GM11168 (cell line): Measurements from ENCODE around the gene WIPF2.
"Not testable (repeated sequence)": the region's sequence is repeated elsewhere in the genome, so short reads cannot be mapped to it uniquely, and the experiment has no call there.

Source experiments
- in situ Hi-C: fragments of 300-500 bp; cut with MboI; formaldehyde crosslinking; loops from one replicate; pipeline ENCODE4 v1.12.0; 2022; ENCODE audit warnings: low sequenced_read_pairs; ENCODE audit not compliant: unreplicated experiment

WIPF2 gene

DNA sequence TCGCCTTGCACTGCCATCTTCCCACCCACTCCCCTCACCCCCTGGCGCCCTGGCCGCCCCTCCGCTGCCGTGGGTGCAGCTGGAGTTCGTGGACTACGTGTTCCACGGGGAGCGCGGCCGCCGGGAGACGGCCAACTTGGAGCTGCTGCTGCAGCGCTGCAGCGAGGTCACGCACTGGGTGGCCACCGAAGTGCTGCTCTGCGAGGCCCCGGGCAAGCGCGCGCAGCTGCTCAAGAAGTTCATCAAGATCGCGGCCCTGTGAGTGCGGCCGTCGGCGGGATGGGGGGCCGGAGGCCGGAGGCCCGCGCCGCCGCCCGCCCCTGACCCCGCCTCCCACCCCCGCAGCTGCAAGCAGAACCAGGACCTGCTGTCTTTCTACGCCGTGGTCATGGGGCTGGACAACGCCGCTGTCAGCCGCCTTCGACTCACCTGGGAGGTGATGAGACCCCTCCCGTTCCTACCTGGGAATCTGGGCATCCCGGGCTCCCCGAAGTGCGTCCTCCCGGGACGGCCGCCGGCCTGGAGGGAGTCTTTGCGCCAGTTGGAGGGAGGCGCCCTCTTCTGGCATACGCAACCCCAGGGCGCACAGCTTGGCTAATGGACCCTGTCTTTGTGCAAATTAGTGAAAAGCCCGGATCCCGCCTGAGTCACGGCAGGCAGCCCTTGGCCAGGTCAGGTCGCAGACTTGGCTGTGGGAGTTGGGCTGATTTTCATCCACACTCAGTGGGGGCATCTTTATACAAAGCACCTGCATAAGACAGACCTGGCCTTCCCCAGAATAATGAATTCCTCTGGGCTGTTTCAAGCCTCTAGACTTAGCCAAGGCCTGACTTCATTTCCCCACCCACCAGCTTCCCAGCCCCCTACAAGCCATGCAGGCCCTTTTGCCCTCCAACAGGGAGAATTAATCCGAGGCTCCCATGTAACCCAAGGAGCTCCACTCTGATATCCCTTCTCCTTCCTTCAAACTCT lies 27.6 kb upstream of the WIPF2 start:
- in situ Hi-C loops, result loop anchor here (10.0 kb wide), 1 partner anchor 93 kb away; the partner anchor contains the start of gene CDC6

DNA sequence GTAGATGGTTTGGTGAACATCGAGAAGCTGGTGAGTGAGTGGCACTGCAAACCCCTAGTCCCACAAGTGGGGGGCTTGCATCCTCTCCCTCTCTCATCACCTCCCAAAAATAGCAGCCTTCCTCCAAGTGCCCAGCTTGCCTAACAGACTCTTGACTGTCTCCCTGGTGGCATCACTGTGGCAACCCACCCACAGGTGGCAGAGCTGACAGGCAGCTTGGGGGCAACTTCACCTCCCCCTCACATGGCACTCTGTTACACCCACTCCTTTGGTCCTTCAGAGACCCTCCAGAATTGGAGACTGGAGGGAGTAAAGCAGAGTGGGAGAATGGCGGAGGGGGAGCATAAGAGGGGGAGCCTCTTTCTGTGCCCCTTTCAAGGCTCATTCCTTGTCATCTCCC lies 26.1 kb upstream of the WIPF2 start:
- in situ Hi-C loops, result loop anchor here (10.0 kb wide), 1 partner anchor 92 kb away; the partner anchor contains the start of gene CDC6

DNA sequence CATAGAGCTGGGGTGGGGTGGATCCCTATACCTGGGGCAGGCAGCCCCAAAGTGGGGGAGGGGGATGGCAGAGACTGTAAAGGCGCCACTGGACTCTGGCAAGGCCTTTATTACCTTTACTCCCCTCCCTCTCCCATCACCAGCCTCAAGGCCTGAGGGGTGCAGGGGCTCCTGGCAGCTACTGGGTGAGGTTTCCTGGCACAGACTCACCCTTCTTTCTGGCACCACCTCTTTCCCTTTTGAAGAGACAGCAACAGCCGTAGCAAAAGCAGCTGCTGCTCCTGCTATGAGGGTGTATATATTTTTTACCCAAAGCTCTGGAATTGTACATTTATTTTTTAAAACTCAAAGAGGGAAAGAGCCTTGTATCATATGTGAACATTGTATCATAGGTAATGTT lies 24.3 kb upstream of the WIPF2 start:
- in situ Hi-C loops, result loop anchor here (10.0 kb wide), 1 partner anchor 90 kb away; the partner anchor contains the start of gene CDC6

DNA sequence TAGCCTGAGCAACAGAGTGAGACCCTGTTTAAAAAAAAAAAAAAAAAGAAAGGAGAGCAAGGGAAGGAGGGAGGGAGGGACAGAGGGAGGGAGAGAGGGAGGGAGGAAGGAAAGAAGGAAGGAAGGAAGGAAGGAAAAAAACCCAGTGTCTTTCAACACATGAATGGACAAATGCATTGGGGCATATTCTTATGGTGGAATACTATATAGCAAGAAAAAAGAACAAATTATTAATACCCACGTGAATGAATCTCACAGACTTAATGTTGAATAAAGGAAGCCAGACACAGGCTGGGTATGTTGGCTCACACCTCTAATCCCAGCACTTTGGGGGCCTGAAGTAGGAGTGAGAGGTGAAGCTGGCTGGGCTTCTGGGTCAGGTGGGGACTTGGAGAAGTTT lies 21.6 kb upstream of the WIPF2 start:
- in situ Hi-C loops, result loop anchor here (10.0 kb wide), 1 partner anchor 87 kb away; the partner anchor contains the start of gene CDC6

DNA sequence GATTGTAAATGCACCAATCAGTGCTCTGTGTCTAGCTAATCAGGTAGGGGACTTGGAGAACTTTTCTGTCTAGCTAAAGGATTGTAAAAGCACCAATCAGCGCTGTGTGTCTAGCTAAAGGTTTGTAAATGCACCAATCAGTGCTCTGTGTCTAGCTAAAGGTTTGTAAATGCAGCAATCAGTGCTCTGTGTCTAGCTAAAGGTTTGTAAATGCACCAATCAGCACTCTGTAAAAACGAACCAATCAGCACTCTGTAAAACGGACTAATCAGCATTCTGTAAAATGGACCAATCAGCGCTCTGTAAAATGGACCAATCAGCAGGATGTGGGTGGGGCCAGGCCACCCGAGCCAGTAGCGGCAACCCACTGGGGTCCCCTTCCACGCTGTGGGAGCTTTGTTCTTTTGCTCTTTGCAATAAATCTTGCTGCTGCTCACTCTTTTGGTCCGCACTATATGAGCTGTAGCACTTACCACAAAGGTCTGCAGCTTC lies 21.1 kb upstream of the WIPF2 start:
- in situ Hi-C loops, result loop anchor here (10.0 kb wide), 1 partner anchor 87 kb away; the partner anchor contains the start of gene CDC6

DNA sequence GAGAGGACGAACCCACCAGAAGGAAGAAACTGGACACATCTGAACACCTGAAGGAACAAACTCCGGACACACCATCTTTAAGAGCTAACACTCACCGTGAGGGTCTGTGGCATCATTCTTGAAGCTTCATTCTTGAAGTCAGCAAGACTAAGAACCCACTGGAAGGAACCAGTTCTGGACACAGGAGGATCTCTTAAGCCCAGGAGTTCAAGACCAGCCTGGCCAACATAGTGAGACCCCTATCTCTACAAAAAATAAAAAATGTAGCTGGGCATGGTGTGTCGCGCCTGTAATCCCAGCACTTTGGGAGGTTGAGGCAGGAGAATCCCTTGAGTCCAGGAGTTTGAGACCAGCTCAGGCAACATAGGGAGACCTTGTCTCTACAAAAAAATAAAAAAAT lies 20.5 kb upstream of the WIPF2 start:
- in situ Hi-C loops, result loop anchor here (10.0 kb wide), 1 partner anchor 86 kb away; the partner anchor contains the start of gene CDC6

DNA sequence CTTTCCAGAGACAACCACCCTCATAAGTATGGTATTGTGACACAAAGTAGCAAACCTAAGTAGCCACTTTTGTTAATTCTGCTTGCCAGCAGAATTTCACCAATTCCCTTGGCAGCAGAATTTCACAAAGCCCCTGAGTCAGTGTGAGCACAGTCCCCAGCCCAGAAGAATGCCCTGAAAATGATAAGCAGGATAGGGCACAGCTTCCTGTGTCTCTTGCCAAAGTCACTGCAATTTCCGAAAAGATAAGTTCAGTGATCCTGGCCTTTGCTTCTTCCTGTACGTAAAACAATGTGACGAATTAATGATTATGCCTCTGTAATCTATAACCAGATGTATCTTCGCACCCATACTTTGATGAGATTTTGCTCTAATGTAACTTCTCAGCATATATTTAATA lies 16.0 kb upstream of the WIPF2 start:
- in situ Hi-C loops, result no loop called here

DNA sequence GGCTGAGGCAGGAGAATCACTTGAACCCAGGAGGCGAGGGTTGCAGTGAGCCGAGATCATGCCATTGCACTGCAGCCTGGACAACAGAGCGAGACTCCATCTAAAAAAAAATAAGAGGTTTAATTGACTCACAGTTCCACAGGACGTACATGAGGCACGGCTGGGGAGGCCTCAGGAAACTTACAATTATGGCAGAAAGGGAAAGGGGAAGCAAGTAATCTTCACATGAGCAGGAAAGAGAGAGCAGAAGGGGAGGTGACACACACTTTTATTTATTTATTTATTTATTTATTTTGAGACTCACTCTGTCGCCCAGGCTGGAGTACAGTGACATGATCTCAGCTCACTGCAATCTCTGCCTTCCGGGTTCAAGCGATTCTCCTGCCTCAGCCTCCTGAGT lies 12.9 kb upstream of the WIPF2 start:
- in situ Hi-C loops, result not testable (repeated sequence)

DNA sequence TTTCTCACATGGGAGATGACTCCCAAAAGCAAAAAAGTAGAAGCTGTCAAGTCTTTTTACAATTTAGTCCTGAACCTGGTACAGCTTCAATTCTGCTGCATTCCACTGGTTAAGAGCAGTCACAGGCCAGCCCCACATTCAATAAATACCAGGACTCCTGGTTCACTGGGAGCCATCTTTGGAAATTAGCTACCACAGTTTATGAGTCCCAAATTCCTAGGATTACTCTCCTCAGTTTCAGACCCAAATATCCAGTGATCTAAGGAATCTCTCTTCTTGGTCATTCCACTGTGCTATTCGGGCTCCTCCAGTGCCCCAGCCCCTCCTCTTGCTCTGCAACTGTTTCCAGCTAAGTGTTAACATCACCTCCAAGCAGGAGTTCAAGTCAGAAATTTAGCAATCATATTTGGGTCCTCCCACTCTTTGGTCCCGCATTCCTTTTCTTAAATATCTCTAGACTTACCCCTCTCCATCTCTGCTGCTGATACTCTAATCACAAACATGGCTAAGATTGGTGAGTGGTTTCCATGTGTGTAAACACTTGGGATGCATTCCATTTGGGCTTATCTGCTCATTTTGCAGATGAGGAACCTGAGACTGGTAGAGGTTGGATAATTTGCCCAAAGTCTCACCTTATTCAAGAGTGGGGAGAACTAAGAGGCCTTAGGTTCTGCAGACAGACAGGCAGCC lies 9.6 kb upstream of the WIPF2 start:
- in situ Hi-C loops, result no loop called here

DNA sequence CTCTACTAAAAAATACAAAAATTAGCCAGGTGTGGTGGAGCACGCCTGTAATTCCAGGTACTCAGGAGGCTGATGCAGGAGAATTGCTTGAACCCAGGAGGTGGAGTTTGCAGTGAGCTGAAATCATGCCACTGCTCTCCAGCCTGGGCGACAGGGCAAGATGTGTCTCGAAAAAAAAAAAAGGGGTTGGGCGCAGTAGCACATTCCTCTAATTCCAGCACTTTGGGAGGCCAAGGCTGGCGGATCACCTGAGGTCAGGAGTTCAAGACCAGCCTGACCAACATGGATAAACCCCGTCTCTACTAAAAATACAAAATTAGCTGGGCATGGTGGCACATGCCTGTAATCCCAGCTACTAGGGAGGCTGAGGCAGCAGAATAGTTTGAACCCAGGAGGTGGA lies 5.2 kb upstream of the WIPF2 start:
- in situ Hi-C loops, result not testable (repeated sequence)

DNA sequence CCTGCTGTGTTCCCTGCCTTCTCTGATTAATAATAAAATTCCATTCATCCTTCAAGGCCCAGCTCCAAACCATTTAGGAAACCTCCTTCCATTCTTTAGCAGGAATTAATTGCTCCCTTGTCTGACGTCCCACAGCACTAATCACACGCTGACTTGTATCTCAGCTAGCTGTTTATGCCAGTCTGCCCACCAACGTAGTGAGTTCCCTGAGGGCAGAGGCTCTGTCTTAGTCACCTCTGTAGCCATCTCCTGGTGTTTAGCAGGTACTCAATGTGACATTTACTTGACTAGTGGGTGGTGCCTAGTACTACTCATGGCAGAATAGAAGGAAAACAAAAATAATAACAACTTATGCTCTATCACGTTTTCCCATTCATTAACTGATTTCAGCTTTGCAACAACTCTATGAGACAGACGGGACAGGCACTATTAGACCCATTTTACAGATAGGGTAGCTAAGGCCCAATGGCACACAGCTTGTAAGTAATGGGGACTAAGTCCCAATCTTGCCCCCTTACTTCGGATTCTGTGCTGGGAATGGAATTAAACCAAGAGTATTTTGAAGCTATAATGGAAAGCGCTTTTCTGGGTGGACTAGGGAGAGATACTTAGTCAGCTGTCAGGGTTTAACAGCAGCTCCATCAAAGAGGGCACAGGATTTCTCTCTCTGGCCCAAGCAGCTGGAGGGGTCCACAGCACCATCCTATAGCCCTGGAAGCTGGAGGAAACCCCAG lies 931 bp upstream of the WIPF2 start:
- in situ Hi-C loops, result no loop called here

DNA sequence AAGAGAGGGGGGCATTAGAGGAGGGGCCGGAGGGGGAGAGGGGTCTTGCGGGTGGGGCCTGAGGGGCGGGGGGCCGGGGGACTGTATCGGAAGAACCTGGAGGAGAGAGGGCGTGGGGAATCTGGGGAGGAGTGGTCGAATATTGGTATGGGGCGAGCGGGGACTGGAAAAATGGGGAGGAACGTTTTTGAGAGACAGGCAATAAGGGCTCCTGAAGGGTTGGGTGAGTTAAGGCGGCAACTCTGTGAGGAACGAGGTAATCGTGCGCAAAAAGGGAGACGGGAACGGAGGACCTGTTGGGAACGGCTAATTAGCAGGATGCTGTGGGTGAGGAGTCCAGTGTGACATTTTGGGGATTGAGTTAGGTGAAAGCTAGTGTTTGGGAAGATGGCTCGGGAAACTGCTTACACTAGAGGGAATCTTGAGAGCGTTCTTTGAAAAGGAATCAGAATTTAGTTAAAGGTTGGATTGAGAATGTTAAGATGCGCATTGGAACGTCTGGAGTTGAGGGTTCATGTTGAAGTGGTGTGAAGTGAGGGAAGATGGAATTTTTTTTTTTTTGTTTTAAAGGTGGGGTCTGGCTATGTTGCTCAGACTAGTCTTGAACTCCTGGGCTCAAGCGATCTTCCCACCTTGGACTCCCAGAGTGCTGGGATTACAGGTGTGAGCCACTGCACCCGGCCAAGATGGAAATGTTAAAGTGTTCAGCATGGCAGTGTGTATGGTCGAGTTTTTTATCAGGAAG lies 662 bp downstream of the WIPF2 start:
- in situ Hi-C loops, result no loop called here

DNA sequence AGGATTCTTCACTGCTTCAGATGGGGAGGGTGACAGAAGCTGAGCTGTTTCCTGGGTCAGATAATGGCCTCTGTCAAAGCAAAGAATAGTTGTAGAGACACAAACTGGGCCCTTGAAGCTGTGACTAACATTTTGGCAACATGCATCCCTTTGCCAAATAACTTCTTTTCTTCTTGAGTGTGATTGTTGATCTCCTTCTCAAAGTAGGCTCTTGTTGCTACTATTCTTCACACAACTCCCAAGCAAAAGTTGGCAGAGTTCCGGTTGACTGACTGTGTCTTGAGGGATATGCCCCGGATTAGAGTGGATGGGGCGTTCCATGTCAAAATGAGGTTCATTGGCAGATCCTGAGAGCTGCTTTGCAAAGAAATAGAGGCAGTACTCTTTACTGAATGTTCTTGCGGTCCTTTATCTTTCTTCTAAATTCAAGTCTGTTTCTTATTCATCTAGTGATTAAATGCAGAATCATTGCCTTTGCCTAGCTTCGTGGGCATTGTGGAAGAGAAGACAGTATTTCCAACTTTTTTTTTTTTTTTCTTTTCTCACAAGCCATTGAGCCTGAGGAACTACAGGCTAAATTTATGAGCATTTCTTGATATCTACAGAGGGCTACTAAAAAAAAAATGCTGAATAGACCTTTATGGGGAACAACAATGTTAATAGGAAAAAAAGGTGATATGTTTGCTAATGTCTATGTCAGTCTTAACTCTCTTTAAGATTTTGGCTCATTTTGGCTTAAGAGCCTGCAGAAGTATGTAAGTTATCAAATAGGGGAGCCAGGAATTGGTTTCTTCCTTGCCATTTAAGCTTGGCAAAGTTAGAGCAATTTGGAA lies 5.8 kb downstream of the WIPF2 start:
- in situ Hi-C loops, result no loop called here

DNA sequence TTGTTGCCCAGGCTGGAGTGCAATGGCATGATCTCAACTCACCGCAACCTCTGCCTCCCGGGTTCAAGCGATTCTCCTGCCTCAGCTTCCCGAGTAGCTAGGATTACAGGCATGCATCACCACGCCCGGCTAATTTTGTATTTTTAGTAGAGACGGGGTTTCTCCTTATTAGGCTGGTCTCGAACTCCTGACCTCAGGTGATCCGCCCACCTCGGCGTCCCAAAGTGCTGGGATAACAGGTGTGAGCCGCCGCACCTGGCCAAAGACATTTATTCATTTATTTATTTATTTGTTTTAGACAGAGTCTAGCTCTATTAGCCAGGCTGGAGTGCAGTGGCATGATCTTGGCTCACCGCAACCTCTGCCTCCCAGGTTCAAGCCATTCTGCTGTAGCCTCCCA lies 10.0 kb downstream of the WIPF2 start:
- in situ Hi-C loops, result not testable (repeated sequence)

DNA sequence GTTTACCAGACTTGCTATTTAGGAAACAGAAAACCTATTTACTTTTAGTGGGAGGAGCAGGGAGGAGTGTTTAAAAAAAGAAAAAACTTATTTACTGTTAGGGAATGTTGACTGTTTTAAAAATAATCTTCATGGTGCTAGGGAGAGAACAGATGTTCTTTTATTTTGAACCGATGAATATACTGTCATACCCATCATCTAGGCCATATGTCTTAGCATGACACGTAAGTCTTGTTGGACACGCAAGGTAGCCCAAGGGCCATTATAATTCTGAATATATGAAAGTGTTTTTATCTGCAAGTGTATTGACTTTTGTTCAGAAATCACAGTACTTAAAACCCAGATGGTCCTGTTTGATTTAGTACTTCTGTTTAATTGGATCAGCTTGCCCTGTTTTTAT lies 11.6 kb downstream of the WIPF2 start:
- in situ Hi-C loops, result no loop called here

DNA sequence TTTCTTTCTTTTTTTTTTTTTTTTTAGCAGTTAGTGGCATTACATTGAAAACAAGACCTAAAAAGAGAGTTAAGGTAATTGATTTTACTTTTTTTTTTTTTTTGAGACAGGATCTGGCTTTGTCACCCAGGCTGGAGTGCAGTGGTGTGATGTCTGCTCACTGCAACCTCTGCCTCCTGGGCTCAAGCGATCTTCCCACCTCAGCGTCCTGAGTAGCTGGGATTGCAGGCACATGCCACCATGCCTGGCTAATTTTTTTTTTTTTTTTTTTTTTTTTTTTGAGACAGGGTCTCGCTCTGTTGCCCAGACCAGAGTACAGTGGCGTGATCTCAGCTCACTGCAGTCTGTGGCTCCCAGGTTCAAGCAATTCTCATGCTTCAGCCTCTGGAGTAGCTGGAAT lies 12.8 kb downstream of the WIPF2 start:
- in situ Hi-C loops, result not testable (repeated sequence)

DNA sequence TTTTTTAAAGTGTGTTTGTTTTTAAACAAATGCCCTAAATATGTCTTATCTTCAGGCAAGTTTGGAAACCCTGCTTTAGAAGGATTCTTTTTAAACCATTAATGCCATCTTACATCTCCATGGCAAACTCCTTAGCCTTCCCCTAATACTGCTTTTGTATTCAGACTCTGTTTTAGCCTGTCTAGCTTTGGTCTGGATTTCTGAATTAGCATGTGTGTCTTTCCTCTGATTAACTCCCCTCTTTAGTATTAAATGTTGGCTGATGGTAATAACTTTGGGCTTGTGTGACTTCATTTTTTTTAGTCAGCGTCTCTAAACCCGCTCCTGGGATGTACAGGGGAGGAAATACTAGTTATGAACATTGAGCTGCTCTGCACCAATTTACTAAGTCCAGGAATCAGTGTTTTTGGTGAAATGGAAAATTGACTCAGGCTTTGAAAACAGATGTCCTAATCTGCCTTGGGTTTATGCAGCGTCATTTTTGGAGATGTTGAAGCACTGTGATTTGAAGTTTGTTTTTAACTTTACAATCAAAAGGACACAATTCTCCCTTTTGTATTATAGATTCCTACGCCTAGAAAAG lies 22.2 kb downstream of the WIPF2 start:
- in situ Hi-C loops, result no loop called here

DNA sequence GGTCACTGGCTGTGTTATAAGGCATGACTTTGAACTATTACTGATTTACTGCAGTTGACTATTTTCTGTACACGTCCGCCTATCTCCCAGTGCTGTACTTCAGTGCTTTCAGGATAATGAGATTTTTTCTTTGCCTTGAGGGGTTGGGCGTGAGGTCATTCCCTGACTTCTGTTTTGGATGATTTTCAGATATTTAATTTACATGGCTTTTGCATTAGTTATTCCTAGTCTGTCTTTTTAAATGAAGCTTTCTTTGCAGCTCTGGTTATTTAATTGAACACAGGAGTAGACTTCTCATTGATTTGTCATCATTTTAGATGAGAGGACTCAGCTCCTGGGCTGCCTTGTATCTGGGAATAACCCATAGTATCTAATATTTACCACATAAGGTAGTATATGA lies 23.7 kb downstream of the WIPF2 start:
- in situ Hi-C loops, result no loop called here
